ENCODE measurements around the gene LARGE1. TPM values are rescaled to one million over a fixed set of nuclear protein-coding genes. Genes with fewer than 3 reads are reported as not detected.
A peak's percentile ranks its signal among the peaks of the same experiment; 100 is the strongest.

The LARGE1 gene
- total and polyA plus RNA-seq, 2 of the 4 experiments (the other 2 are of a cell fraction), result 6.2 to 12.4 TPM

DNA sequence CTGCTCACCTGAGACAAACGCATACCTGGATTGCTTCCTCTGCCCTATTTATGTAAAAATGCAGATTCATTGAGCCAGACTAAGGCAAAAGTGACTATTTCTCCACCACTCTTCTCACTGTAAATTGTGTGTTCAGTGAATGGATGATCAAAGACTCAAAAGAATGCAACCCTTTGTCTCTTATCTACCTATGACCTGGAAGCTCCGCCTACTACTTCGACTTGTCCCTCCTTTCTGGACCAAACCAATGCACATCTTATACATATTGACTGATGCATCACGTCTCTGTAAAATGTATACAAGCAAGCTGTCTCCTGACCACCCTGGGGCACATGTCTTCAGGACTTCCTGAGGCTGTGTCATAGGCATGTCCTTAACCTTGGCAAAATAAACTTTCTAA lies 444.1 kb downstream of the LARGE1 start:
- Histone ChIP-seq H4K91ac (ENCODE audit: insufficient read depth, low read depth, low read length) (no peak overlapping the region), H3K14ac (replicated peaks; ENCODE audit: low read depth, low read length) (peak overlapping the region; percentile 66), H3K56ac (ENCODE audit: extremely low read depth, insufficient read depth, low read length) (no peak overlapping the region), H3K4me1 (ENCODE audit: control insufficient read depth, insufficient read depth, low read length) (no peaks in the 10 kb centered on the region; the same call in 1 of the 2 replicates), H3K4ac (ENCODE audit: low read depth, low read length) (no peak overlapping the region), H3K79me1 (ENCODE audit: low read depth in 1 of 2, low read length in 2 of 2) (no peaks in the 10 kb centered on the region), H2BK120ac (ENCODE audit: low read depth, low read length) (peak overlapping the region; percentile 44; the same call in 1 of the 2 replicates), H3K27me3 (ENCODE audit: control insufficient read depth, insufficient read depth, low read length) (no peaks in the 10 kb centered on the region), H4K20me1 (ENCODE audit: insufficient read depth, low read length) (no peaks in the 10 kb centered on the region), H2AFZ (replicated peaks; ENCODE audit: low read length, poor library complexity) (no peak overlapping the region), H2AK5ac (ENCODE audit: low read depth, low read length) (no peak overlapping the region), H3K9me1 (ENCODE audit: insufficient read depth, low read length) (peaks cover 5% of the 10 kb centered on the region; the same call in 1 of the 2 replicates), H3K4me3 (ENCODE audit: insufficient read depth, low read depth, low read length) (no peak overlapping the region), H4K8ac (ENCODE audit: low read depth in 2 of 2, low read length in 2 of 2) (no peak overlapping the region), H3K18ac (ENCODE audit: low read depth, low read length) (no peak overlapping the region), H2BK15ac (ENCODE audit: low read depth, low read length) (peak overlapping the region; percentile 64; the same call in 1 of the 3 replicates), H3K23ac (ENCODE audit: low read depth, low read length) (0 out of 2 replicates have a peak overlapping the region, but pooled peaks have one; percentile 2), H4K5ac (ENCODE audit: low read depth, low read length) (no peak overlapping the region), H3K27ac (ENCODE audit: insufficient read depth, low read length) (no peak overlapping the region), H3K4me2 (ENCODE audit: low read depth, low read length) (0 out of 2 replicates have a peak overlapping the region, but pooled peaks have one; percentile 24), H3K36me3 (ENCODE audit: control insufficient read depth, insufficient read depth, low read length) (no peaks in the 10 kb centered on the region), H2BK20ac (ENCODE audit: low read depth, low read length) (no peak overlapping the region), H2BK5ac (ENCODE audit: low read depth, low read length, poor library complexity, severe bottlenecking) (no peak overlapping the region), H3K9me3 (ENCODE audit: control insufficient read depth, insufficient read depth, low read length) (no peaks in the 10 kb centered on the region), H3K9ac (ENCODE audit: low read depth, low read length) (no peak overlapping the region), H2AK9ac (replicated peaks; ENCODE audit: low read depth, low read length, poor library complexity) (no peak overlapping the region)
- no TSS peak for BruUV-seq (replicated peaks)
- in situ Hi-C loops (cut with MboI; ENCODE audit: low sequenced_read_pairs) (no loop called here), dilution Hi-C loops (cut with HindIII; ENCODE audit: low sequenced_read_pairs, unreplicated experiment) (no loop called here), intact Hi-C loops (cut with micrococcal nuclease) (no loop called here)
- no peak for DNase-seq
- ATAC-seq (ENCODE audit: low read depth), result no peak
- 70% methylated on average over 3 of the region's 4 CpGs; no CpG with 5 or more reads in 1 of the 2 experiments for WGBS, 2 experiments (ENCODE audit: extremely low coverage in 2 of 2, insufficient read length in 1 of 2)
- TF ChIP-seq NFE2L2 (IDR thresholded peaks at IDR 0.05; ENCODE audit: low read depth, low read length) (no peak), MAZ (IDR thresholded peaks at IDR 0.05; ENCODE audit: borderline replicate concordance, low read depth, low read length) (no peak), RFX5 (IDR thresholded peaks at IDR 0.05; ENCODE audit: low read depth, low read length) (no peak), SMC3 (IDR thresholded peaks at IDR 0.05; ENCODE audit: low read depth, low read length) (no peak), CHD1 (IDR thresholded peaks at IDR 0.05; ENCODE audit: low read depth, low read length) (no peak), CTCF (conservative IDR thresholded peaks at IDR 0.05; ENCODE audit: low read depth, low read length) (no peak), POLR2A (IDR thresholded peaks at IDR 0.05; ENCODE audit: low read depth, low read length) (no peak), CEBPB (IDR thresholded peaks at IDR 0.05; ENCODE audit: low read depth, low read length) (no peak), RCOR1 (IDR thresholded peaks at IDR 0.05; ENCODE audit: insufficient replicate concordance, low read length) (no peak), FOS (IDR thresholded peaks at IDR 0.05; ENCODE audit: low read depth, low read length) (no peak), BHLHE40 (IDR thresholded peaks at IDR 0.05; ENCODE audit: low read depth, low read length) (no peak), MXI1 (IDR thresholded peaks at IDR 0.05; ENCODE audit: borderline replicate concordance, low read depth, low read length) (no peak), MAFK (IDR thresholded peaks at IDR 0.05; ENCODE audit: low read depth, low read length) (no peak), RAD21 (IDR thresholded peaks at IDR 0.05; ENCODE audit: low read length) (no peak)
- TF ChIP-seq, protein P1, sequence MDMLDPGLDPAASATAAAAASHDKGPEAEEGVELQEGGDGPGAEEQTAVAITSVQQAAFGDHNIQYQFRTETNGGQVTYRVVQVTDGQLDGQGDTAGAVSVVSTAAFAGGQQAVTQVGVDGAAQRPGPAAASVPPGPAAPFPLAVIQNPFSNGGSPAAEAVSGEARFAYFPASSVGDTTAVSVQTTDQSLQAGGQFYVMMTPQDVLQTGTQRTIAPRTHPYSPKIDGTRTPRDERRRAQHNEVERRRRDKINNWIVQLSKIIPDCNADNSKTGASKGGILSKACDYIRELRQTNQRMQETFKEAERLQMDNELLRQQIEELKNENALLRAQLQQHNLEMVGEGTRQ (IDR thresholded peaks at IDR 0.05; ENCODE audit: low read depth, low read length), result no peak
- TF ChIP-seq, protein P2, sequence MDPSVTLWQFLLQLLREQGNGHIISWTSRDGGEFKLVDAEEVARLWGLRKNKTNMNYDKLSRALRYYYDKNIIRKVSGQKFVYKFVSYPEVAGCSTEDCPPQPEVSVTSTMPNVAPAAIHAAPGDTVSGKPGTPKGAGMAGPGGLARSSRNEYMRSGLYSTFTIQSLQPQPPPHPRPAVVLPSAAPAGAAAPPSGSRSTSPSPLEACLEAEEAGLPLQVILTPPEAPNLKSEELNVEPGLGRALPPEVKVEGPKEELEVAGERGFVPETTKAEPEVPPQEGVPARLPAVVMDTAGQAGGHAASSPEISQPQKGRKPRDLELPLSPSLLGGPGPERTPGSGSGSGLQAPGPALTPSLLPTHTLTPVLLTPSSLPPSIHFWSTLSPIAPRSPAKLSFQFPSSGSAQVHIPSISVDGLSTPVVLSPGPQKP (IDR thresholded peaks at IDR 0.05; ENCODE audit: borderline replicate concordance, low read depth, low read length), result no peak
- CTCF ChIA-PET, result interaction anchor here (1.0 kb wide), 1 partner anchor 42 kb away, joined by 3 read pairs; no protein-coding TSS in a partner anchor
- POLR2A ChIA-PET (ENCODE audit: unreplicated experiment), result no interaction called here

Measured in IMR-90 (cell line).